IPS-18a (cell line): ENCODE results near the gene ITSN1.

Experiments used
- H3K27ac ChIP-seq: one replicate; pipeline ENCODE4 v1.5.1; 2013; ENCODE audit warnings: low read length
- H3K27me3 ChIP-seq: one replicate; pipeline ENCODE4 v1.6.1; 2013; ENCODE audit warnings: mild to moderate bottlenecking, low read length; ENCODE audit not compliant: control insufficient read depth, insufficient read depth
- H3K36me3 ChIP-seq: one replicate; pipeline ENCODE4 v1.6.1; 2013; ENCODE audit warnings: low read depth, low read length; ENCODE audit not compliant: control insufficient read depth
- H3K4me1 ChIP-seq: one replicate; pipeline ENCODE4 v1.6.1; 2013; ENCODE audit warnings: low read depth, low read length; ENCODE audit not compliant: control insufficient read depth
- H3K4me3 ChIP-seq: one replicate; pipeline ENCODE4 v1.5.1; 2013; ENCODE audit warnings: low read length
- H3K9ac ChIP-seq: one replicate; pipeline ENCODE4 v1.6.1; 2013; ENCODE audit warnings: mild to moderate bottlenecking, low read length, moderate library complexity
- H3K9me3 ChIP-seq: one replicate; pipeline ENCODE4 v1.6.1; 2013; ENCODE audit warnings: low read depth, low read length; ENCODE audit not compliant: control insufficient read depth

Gene ITSN1

GRCh38 chr21:33947451-33948095 is 305.3 kb downstream of the ITSN1 start:
- Histone ChIP-seq H3K4me1 (peaks cover 25% of the 10 kb centered on the region), H3K9me3 (peaks cover 6% of the 10 kb centered on the region), H3K4me3 (peak overlapping the region; percentile 45), H3K27ac (peak overlapping the region; percentile 71), H3K36me3 (no peaks in the 10 kb centered on the region), H3K9ac (peak overlapping the region; percentile 49), H3K27me3 (no peaks in the 10 kb centered on the region)

GRCh38 chr21:33948096-33948950 is 306.0 kb downstream of the ITSN1 start:
- Histone ChIP-seq H3K4me1 (peaks cover 24% of the 10 kb centered on the region), H3K27me3 (no peaks in the 10 kb centered on the region), H3K27ac (peak overlapping the region; percentile 71), H3K4me3 (peak overlapping the region; percentile 45), H3K9ac (peak overlapping the region; percentile 49), H3K36me3 (no peaks in the 10 kb centered on the region), H3K9me3 (peaks cover 6% of the 10 kb centered on the region)

GRCh38 chr21:33948951-33949444 is 306.7 kb downstream of the ITSN1 start:
- Histone ChIP-seq H3K36me3 (no peaks in the 10 kb centered on the region), H3K9ac (peak overlapping the region; percentile 49), H3K27ac (peak overlapping the region; percentile 71), H3K4me1 (peaks cover 24% of the 10 kb centered on the region), H3K4me3 (peak overlapping the region; percentile 45), H3K9me3 (peaks cover 6% of the 10 kb centered on the region), H3K27me3 (no peaks in the 10 kb centered on the region)
